ENCODE measurements around the gene EIF4EBP2.

GRCh38 chr10:70359017-70359550 lies 44.9 kb upstream of the EIF4EBP2 start:
- TF ChIP-seq CTCF (conservative IDR thresholded peaks at IDR 0.05) (no peak), EZH2 (IDR thresholded peaks at IDR 0.05; ENCODE audit: low read depth) (no peak)
